Hepatocyte (in vitro differentiated cells): ENCODE results near the gene MCF2L2.

Source experiments
- CTCF ChIP-seq: fragments of 200-600 bp; sonication (generic); IDR thresholded peaks from 2 replicates; pipeline ENCODE4 v1.5.1; 2016; ENCODE audit warnings: antibody characterized with exemption, mild to moderate bottlenecking; ENCODE audit not compliant: poor library complexity
- EZH2 ChIP-seq: fragments of 200-600 bp; sonication (generic); IDR thresholded peaks from 2 replicates; pipeline ENCODE4 v1.6.1; 2016; ENCODE audit warnings: antibody characterized with exemption, mild to moderate bottlenecking, borderline replicate concordance

- TF ChIP-seq CTCF (no peak), EZH2 (no peak)
Measured at GRCh38 chr3:183308751-183309150, 119.7 kb downstream of the MCF2L2 start.
